Neural cell (in vitro differentiated cells): Measurements from ENCODE around the gene CRAMP1.

ENCODE experiments used
- CTCF ChIP-seq: fragments of 450-650 bp; IDR thresholded peaks from 2 replicates; pipeline ENCODE4 v1.5.1; 2014; ENCODE audit warnings: antibody characterized with exemption, mild to moderate bottlenecking, moderate library complexity; ENCODE audit not compliant: poor library complexity, severe bottlenecking
- POLR2AphosphoS5 ChIP-seq: IDR thresholded peaks from 2 replicates; pipeline ENCODE4 v1.6.1; 2012

- TF ChIP-seq POLR2AphosphoS5 (no peak), CTCF (no peak)
These were observed 1.7 kb downstream of the CRAMP1 start for GRCh38 chr16:1613728-1614455.
